CD4-positive, alpha-beta T cell treated with Interleukin-4 for 4 hours (primary cell): ENCODE data around the gene MTHFD2.

Source experiments
- DNase-seq: peaks from one replicate; pipeline ENCODE4 v3.0.0-alpha.2; 2020

MTHFD2 gene

GRCh38 chr2:74232426-74232825 is 34.0 kb downstream of the MTHFD2 start:
- DNase-seq, result no peak

- DNase-seq, result no peak
Observed at GRCh38 chr2:74233648-74234047, 35.2 kb downstream of the MTHFD2 start.

- no peak for DNase-seq
Observed at GRCh38 chr2:74235041-74235440, 36.6 kb downstream of the MTHFD2 start.

- DNase-seq, result no peak
Observed at GRCh38 chr2:74238879-74239278, 40.5 kb downstream of the MTHFD2 start.

GRCh38 chr2:74239346-74239745 is 40.9 kb downstream of the MTHFD2 start:
- no peak for DNase-seq

- no peak for DNase-seq
Observed at GRCh38 chr2:74242354-74243071, 44.1 kb downstream of the MTHFD2 start.

GRCh38 chr2:74244286-74244685 is 45.9 kb downstream of the MTHFD2 start:
- no peak for DNase-seq

- no peak for DNase-seq
Observed at GRCh38 chr2:74246496-74247195, 48.2 kb downstream of the MTHFD2 start.

GRCh38 chr2:74249406-74250122 is 51.1 kb downstream of the MTHFD2 start:
- DNase-seq, result no peak

GRCh38 chr2:74250189-74250631 is 51.8 kb downstream of the MTHFD2 start:
- peak; percentile 49 for DNase-seq

- no peak for DNase-seq
Observed at GRCh38 chr2:74252036-74252435, 53.6 kb downstream of the MTHFD2 start.

- DNase-seq, result no peak
Observed at GRCh38 chr2:74252862-74253261, 54.4 kb downstream of the MTHFD2 start.

- DNase-seq, result no peak
Observed at GRCh38 chr2:74253306-74253970, 55.0 kb downstream of the MTHFD2 start.

- no peak for DNase-seq
Observed at GRCh38 chr2:74253971-74254310, 55.5 kb downstream of the MTHFD2 start.

GRCh38 chr2:74255660-74256213 is 57.3 kb downstream of the MTHFD2 start:
- no peak for DNase-seq

- DNase-seq, result no peak
Observed at GRCh38 chr2:74259191-74259590, 60.8 kb downstream of the MTHFD2 start.

GRCh38 chr2:74259733-74260132 is 61.3 kb downstream of the MTHFD2 start:
- DNase-seq, result no peak

- no peak for DNase-seq
Observed at GRCh38 chr2:74260495-74260894, 62.1 kb downstream of the MTHFD2 start.

GRCh38 chr2:74261204-74261864 is 62.9 kb downstream of the MTHFD2 start:
- DNase-seq, result no peak

GRCh38 chr2:74262681-74263080 is 64.3 kb downstream of the MTHFD2 start:
- DNase-seq, result no peak

GRCh38 chr2:74264281-74264680 is 65.9 kb downstream of the MTHFD2 start:
- no peak for DNase-seq

GRCh38 chr2:74267068-74267467 is 68.7 kb downstream of the MTHFD2 start:
- peak; percentile 84 for DNase-seq
